ENCODE data around the gene KIF16B. TPM values are rescaled to one million over a fixed set of nuclear protein-coding genes. Genes with fewer than 3 reads are reported as not detected.
"Not testable (repeated sequence)": the region's sequence is repeated elsewhere in the genome, so short reads cannot be mapped to it uniquely, and the experiment has no call there.

KIF16B gene
- total RNA-seq, 1 donor from 2014 or later = 19.0 TPM

- no peak overlapping the region for H3K4me3 ChIP-seq (ENCODE audit: low read depth, low read length)
- no peak for TF ChIP-seq CTCF (IDR thresholded peaks at IDR 0.05; ENCODE audit: insufficient read depth, low read length, severe bottlenecking)
- H3K27me3 ChIP-seq (ENCODE audit: control insufficient read depth, insufficient read depth, low read length) = no peaks in the 10 kb centered on the region
- DNase-seq (ENCODE audit: low read depth) = no peak
- peaks cover 1% of the 10 kb centered on the region for H3K36me3 ChIP-seq (ENCODE audit: control insufficient read depth, insufficient read depth, low read length)
- FAIRE-seq = no peak
These were observed 129.0 kb downstream of the KIF16B start for GRCh38 chr20:16444057-16444777.

GRCh38 chr20:16441546-16442164 is 131.6 kb downstream of the KIF16B start:
- H3K36me3 ChIP-seq (ENCODE audit: control insufficient read depth, insufficient read depth, low read length) = peaks cover 4% of the 10 kb centered on the region
- no peak overlapping the region for H3K4me3 ChIP-seq (ENCODE audit: low read depth, low read length)
- FAIRE-seq = no peak
- no peaks in the 10 kb centered on the region for H3K27me3 ChIP-seq (ENCODE audit: control insufficient read depth, insufficient read depth, low read length)
- no peak for TF ChIP-seq CTCF (IDR thresholded peaks at IDR 0.05; ENCODE audit: insufficient read depth, low read length, severe bottlenecking)
- DNase-seq (ENCODE audit: low read depth) = no peak

- no peak overlapping the region for H3K4me3 ChIP-seq (ENCODE audit: low read depth, low read length)
- no peak for DNase-seq (ENCODE audit: low read depth)
- TF ChIP-seq CTCF (IDR thresholded peaks at IDR 0.05; ENCODE audit: insufficient read depth, low read length, severe bottlenecking) = no peak
- no peak for FAIRE-seq
- H3K36me3 ChIP-seq (ENCODE audit: control insufficient read depth, insufficient read depth, low read length) = peaks cover 4% of the 10 kb centered on the region
- H3K27me3 ChIP-seq (ENCODE audit: control insufficient read depth, insufficient read depth, low read length) = no peaks in the 10 kb centered on the region
These were observed 132.6 kb downstream of the KIF16B start for GRCh38 chr20:16440686-16441085.

- not testable (repeated sequence) for FAIRE-seq; DNase-seq (ENCODE audit: low read depth); H3K27me3 ChIP-seq (ENCODE audit: control insufficient read depth, insufficient read depth, low read length); H3K4me3 ChIP-seq (ENCODE audit: low read depth, low read length); H3K36me3 ChIP-seq (ENCODE audit: control insufficient read depth, insufficient read depth, low read length)
These were observed 133.7 kb downstream of the KIF16B start for GRCh38 chr20:16439540-16439939.

GRCh38 chr20:16438100-16438499 is 135.1 kb downstream of the KIF16B start:
- TF ChIP-seq CTCF (IDR thresholded peaks at IDR 0.05; ENCODE audit: insufficient read depth, low read length, severe bottlenecking) = no peak
- H3K36me3 ChIP-seq (ENCODE audit: control insufficient read depth, insufficient read depth, low read length) = peaks cover 4% of the 10 kb centered on the region
- H3K4me3 ChIP-seq (ENCODE audit: low read depth, low read length) = no peak overlapping the region
- FAIRE-seq (no peak), DNase-seq (ENCODE audit: low read depth) (no peak)
- H3K27me3 ChIP-seq (ENCODE audit: control insufficient read depth, insufficient read depth, low read length) = no peaks in the 10 kb centered on the region

GRCh38 chr20:16437387-16437996 is 135.8 kb downstream of the KIF16B start:
- no peak for FAIRE-seq
- no peak overlapping the region for H3K4me3 ChIP-seq (ENCODE audit: low read depth, low read length)
- peaks cover 4% of the 10 kb centered on the region for H3K36me3 ChIP-seq (ENCODE audit: control insufficient read depth, insufficient read depth, low read length)

More at GRCh38 chr20:16437387-16437996, 135.8 kb downstream of the KIF16B start:
- no peaks in the 10 kb centered on the region for H3K27me3 ChIP-seq (ENCODE audit: control insufficient read depth, insufficient read depth, low read length)
- no peak for TF ChIP-seq CTCF (IDR thresholded peaks at IDR 0.05; ENCODE audit: insufficient read depth, low read length, severe bottlenecking)
- DNase-seq (ENCODE audit: low read depth) = peak; percentile 44

Data from bronchial epithelial cell (primary cell).